ENCODE data around the gene CCL21. TPM values are rescaled to one million over a fixed set of nuclear protein-coding genes. Genes with fewer than 3 reads are reported as not detected.

Gene CCL21
- total and polyA plus RNA-seq, 2 of the 8 experiments (the other 6 are each of a cell fraction or from before 2014, with no cell fraction given) = not detected

GRCh38 chr9:34694811-34695210, 15.1 kb downstream of the CCL21 start (continued):
- TF ChIP-seq CTCF (IDR thresholded peaks at IDR 0.05; ENCODE audit: control extremely low read depth in 1 of 3, insufficient read depth in 1 of 3, low read depth in 1 of 3, low read length in 3 of 3) (no peak), SP1 (IDR thresholded peaks at IDR 0.05; ENCODE audit: low read depth, low read length) (no peak)

Data from H1 (cell line).